HepG2 (cell line): Measurements from ENCODE around the gene ZNF292. TPM values are rescaled to one million over a fixed set of nuclear protein-coding genes. Genes with fewer than 3 reads are reported as not detected.

Source experiments
- ATAC-seq: fragments of 200-7000 bp; cut with Tn5 transposase; 3 replicates; pipeline ENCODE4 v1.9.1; 2020; ENCODE audit warnings: mild to moderate bottlenecking, moderate library complexity
- BruUV-seq: library from RNA; stranded (reverse); fragments of 400-500 nt; replicated peaks from 2 replicates; lab custom pipeline; 2021; lab: Mats Ljungman, UMichigan
- CTCF ChIA-PET: fragments of 300-600 bp; formaldehyde crosslinking; extraction: SDS; loops from one replicate; lab custom pipeline; 2021; ENCODE audit warnings: low total read pairs, inconsistent platforms, low intra/inter-chr PET ratio; lab: Yijun Ruan, JAX
- POLR2A ChIA-PET: fragments of 350-600 bp; sonication (Branson Sonifier 250); formaldehyde crosslinking; loops from one replicate; lab custom pipeline; 2020; ENCODE audit warnings: antibody characterized with exemption, inconsistent platforms; lab: Yijun Ruan, JAX
- DNase-seq: peaks from one replicate; pipeline ENCODE4 v3.0.0-alpha.2; 2015; ENCODE audit warnings: low spot score
- FAIRE-seq: peaks from 3 replicates; lab custom pipeline; 2011; peaks lifted over from hg19 to GRCh38; lab: Jason Lieb, UNC
- H2AFZ ChIP-seq: one replicate; pipeline ENCODE4 v1.6.1; 2011; ENCODE audit warnings: low read length, inconsistent platforms
- H3K27ac ChIP-seq: fragments of 300-600 bp; 3 replicates; pipeline ENCODE4 v1.8.0; 2011; ENCODE audit warnings: mixed run types, mild to moderate bottlenecking, mixed read lengths, low read length, inconsistent platforms; ENCODE audit not compliant: insufficient read depth; ENCODE audit errors: extremely low read length
- H3K27me3 ChIP-seq, 2 experiments: fragments of 200-600 bp in 1 of 2; 2 replicates in 1 of 2; 3 replicates in 1 of 2; pipeline versions ENCODE4 v1.6.0 to v1.8.0; 2011; ENCODE audit warnings: low read length in 2 of 2, mild to moderate bottlenecking in 2 of 2, moderate library complexity in 2 of 2, inconsistent platforms in 1 of 2; ENCODE audit not compliant: insufficient read depth in 2 of 2, control insufficient read depth in 1 of 2
- H3K36me3 ChIP-seq, 2 experiments: fragments of 200-600 bp in 1 of 2; replicated peaks in 1 of 2; 2 replicates in 1 of 2; 3 replicates in 1 of 2; pipeline versions ENCODE4 v1.5.1 to v1.8.0; 2011; ENCODE audit warnings: low read length in 2 of 2, inconsistent platforms in 1 of 2; ENCODE audit not compliant: insufficient read depth in 2 of 2, control insufficient read depth in 1 of 2
- H3K4me1 ChIP-seq: 2 replicates; pipeline ENCODE4 v1.5.1; 2012; ENCODE audit warnings: low read length, inconsistent platforms; ENCODE audit not compliant: insufficient read depth
- H3K4me2 ChIP-seq: 2 replicates; pipeline ENCODE4 v1.6.0; 2011; ENCODE audit warnings: low read depth, low read length, inconsistent platforms
- H3K4me3 ChIP-seq, 3 experiments: fragments of 200-600 bp in 1 of 3; sonication (generic), shearing (Covaris generic) in 1 of 3; replicated peaks in 1 of 3; 2 replicates each; pipeline ENCODE4 v1.5.1; 2011 to 2016; ENCODE audit warnings: low read length in 3 of 3, inconsistent platforms in 2 of 3, low read depth in 2 of 3, mild to moderate bottlenecking in 2 of 3, control low read depth in 1 of 3, mixed read lengths in 1 of 3; ENCODE audit not compliant: insufficient read depth in 1 of 3
- H3K79me2 ChIP-seq: one replicate; pipeline ENCODE4 v1.6.1; 2011; ENCODE audit warnings: low read length, inconsistent platforms; ENCODE audit not compliant: insufficient read depth
- H3K9ac ChIP-seq: 2 replicates; pipeline ENCODE4 v1.6.0; 2011; ENCODE audit warnings: mild to moderate bottlenecking, low read depth, low read length, inconsistent platforms; ENCODE audit not compliant: insufficient read depth
- H3K9me3 ChIP-seq: 2 replicates; pipeline ENCODE4 v1.5.1; 2012; ENCODE audit warnings: mild to moderate bottlenecking, low read length
- H4K20me1 ChIP-seq: 2 replicates; pipeline ENCODE4 v1.6.0; 2011; ENCODE audit warnings: inconsistent platforms, mild to moderate bottlenecking, low read length, moderate library complexity; ENCODE audit not compliant: insufficient read depth
- CEBPB ChIP-seq: IDR thresholded peaks from 2 replicates; pipeline ENCODE4 v1.6.1; 2011; ENCODE audit warnings: low read depth, low read length, improper control_type of control experiment, borderline replicate concordance
- GLMP ChIP-seq: sonication (generic); formaldehyde crosslinking; IDR thresholded peaks from 2 replicates; pipeline ENCODE4 v1.9.0; 2021; ENCODE audit warnings: missing genetic modification reagents, mild to moderate bottlenecking, borderline replicate concordance
- KMT2A ChIP-seq: sonication (generic); formaldehyde crosslinking; IDR thresholded peaks from 2 replicates; pipeline ENCODE4 v1.4.0; 2020; ENCODE audit warnings: missing genetic modification reagents
- ZNF280B ChIP-seq: sonication (generic); formaldehyde crosslinking; IDR thresholded peaks from 2 replicates; pipeline ENCODE4 v1.5.0; 2020; ENCODE audit warnings: missing genetic modification reagents, mild to moderate bottlenecking, borderline replicate concordance
- WGBS: methylation state at CpG from one replicate; pipeline ENCODE4 v1.1.6; 2017; ENCODE audit warnings: low lambda C conversion rate; 5-methylcytosine and 5-hydroxymethylcytosine counted together
- in situ Hi-C: cut with HindIII; loops from 2 replicates; pipeline ENCODE4 v1.10.0; 2017; ENCODE audit warnings: low pct_unique_long_range_greater_than_20kb; ENCODE audit not compliant: extremely low pct_ligation_motif_present
- intact Hi-C: fragments of 100-400 bp; cut with micrococcal nuclease; formaldehyde crosslinking; loops from one replicate; pipeline ENCODE4 v1.10.0; 2022; ENCODE audit not compliant: unreplicated experiment
- polyA plus RNA-seq, 8 experiments: library from polyadenylated mRNA; depleted of rRNA in 3 of 8; stranded (reverse) in 7 of 8; unstranded in 1 of 8; fragments of >200 nt; fragmentation: Illumina TruSeq in 4 of 8; extraction: Trizol in 4 of 8; gene quantifications; 2 replicates each; pipeline versions ENCODE4 v1.2.1 to v1.2.3, GENCODE V29; 2011 to 2016; ENCODE audit warnings: low read depth in 4 of 8, missing spikeins in 1 of 8, mixed read lengths in 1 of 8; ENCODE audit not compliant: insufficient read depth in 1 of 8
- total RNA-seq, 5 experiments: library from RNA; depleted of rRNA; stranded (reverse); fragments of >200 nt; fragmentation: Illumina TruSeq; extraction: Trizol; gene quantifications; 2 replicates each; pipeline ENCODE4 v1.2.3, GENCODE V29; 2016; ENCODE audit warnings: low read depth in 1 of 5

Gene ZNF292
- total and polyA plus RNA-seq, 2 of the 13 experiments (the other 11 are each of a cell fraction or from before 2014, with no cell fraction given) = 9.9 to 12.8 TPM

DNA sequence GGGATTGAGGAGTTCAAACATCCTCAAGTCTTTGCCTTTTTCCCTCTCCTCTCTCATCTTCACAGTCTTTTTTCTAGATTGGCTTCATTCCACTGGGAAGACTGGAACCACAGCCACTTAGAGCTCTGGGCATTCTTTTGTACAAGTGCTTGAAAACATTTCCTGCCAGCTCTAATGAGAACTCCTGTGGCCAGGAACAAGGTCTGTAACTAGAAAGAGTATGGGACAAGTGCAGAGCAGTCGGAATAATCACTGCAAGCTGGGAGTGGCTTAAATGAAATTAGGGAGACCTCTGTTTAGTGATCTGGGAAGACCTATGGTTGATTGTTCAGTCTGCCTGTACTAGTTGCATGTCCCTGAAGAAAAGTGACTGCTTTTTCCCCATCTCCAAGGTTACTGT, 126.1 kb downstream of the ZNF292 start (continued):
- no peak for TF ChIP-seq ZNF280B (CRISPR knock-in tag)
- TF ChIP-seq, all 625 proteins: peak for 0

- Histone ChIP-seq H3K4me1 (no peaks in the 10 kb centered on the region), H3K36me3 (no peaks in the 10 kb centered on the region), H3K27me3 (no peaks in the 10 kb centered on the region), H3K4me3 (no peak overlapping the region), H4K20me1 (no peaks in the 10 kb centered on the region), H3K9me3 (no peaks in the 10 kb centered on the region), H3K4me2 (no peak overlapping the region), H3K9ac (no peak overlapping the region), H3K79me2 (no peaks in the 10 kb centered on the region), H3K27ac (no peak overlapping the region), H2AFZ (no peak overlapping the region)
- in situ Hi-C loops (no loop called here), intact Hi-C loops (no loop called here)
- BruUV-seq = no TSS peak
- no peak for TF ChIP-seq KMT2A (CRISPR knock-in tag)
- no peak for TF ChIP-seq GLMP
- TF ChIP-seq CEBPB = 0 out of 2 replicates have a peak, but pooled peaks have one; percentile 0
- DNase-seq (no peak), ATAC-seq (no peak), FAIRE-seq (no peak)
- ChIA-PET CTCF (no interaction called here), POLR2A (no interaction called here)
- WGBS = 0% methylated on average over 1 of the region's 1 CpG
Observed at GRCh38 chr6:87282743-87283142, 127.4 kb downstream of the ZNF292 start.
